ENCODE results near the gene CRABP1.

- no peak for TF ChIP-seq PRRX2 (CRISPR knock-in tag; IDR thresholded peaks at IDR 0.05)
- no peak for TF ChIP-seq CTCF (IDR thresholded peaks at IDR 0.05)
- TF ChIP-seq CREB1 (CRISPR knock-in tag; IDR thresholded peaks at IDR 0.05): no peak
- 0 out of 2 replicates have a peak, but pooled peaks have one; percentile 31 for TF ChIP-seq USF1 (CRISPR knock-in tag; IDR thresholded peaks at IDR 0.05)
- no peak for TF ChIP-seq NFYB (CRISPR knock-in tag; conservative IDR thresholded peaks at IDR 0.05; ENCODE audit: low read depth)
- no peak for TF ChIP-seq TCF7 (CRISPR knock-in tag; IDR thresholded peaks at IDR 0.05; ENCODE audit: low read depth)
- TF ChIP-seq NFATC4 (CRISPR knock-in tag; IDR thresholded peaks at IDR 0.05): no peak
- no peak for TF ChIP-seq ATF3 (CRISPR knock-in tag; conservative IDR thresholded peaks at IDR 0.05)
- no peak for TF ChIP-seq SMAD3 (CRISPR knock-in tag; IDR thresholded peaks at IDR 0.05; ENCODE audit: borderline replicate concordance)
- TF ChIP-seq ERG (CRISPR knock-in tag; IDR thresholded peaks at IDR 0.05): no peak
- no peak for TF ChIP-seq STAT6 (CRISPR knock-in tag; conservative IDR thresholded peaks at IDR 0.05; ENCODE audit: low read depth)
- TF ChIP-seq JUN (CRISPR knock-in tag; IDR thresholded peaks at IDR 0.05): no peak
- no peak for TF ChIP-seq NR3C1 (CRISPR knock-in tag; conservative IDR thresholded peaks at IDR 0.05; ENCODE audit: low read depth)
Measured at GRCh38 chr15:78340231-78341056, at the start of gene CRABP1.
